ENCODE measurements around the gene SMPD3. TPM values are rescaled to one million over a fixed set of nuclear protein-coding genes. Genes with fewer than 3 reads are reported as not detected.

The SMPD3 gene
- total and polyA plus RNA-seq, 9 of the 15 experiments (the other 6 are each of a cell fraction or from before 2014, with no cell fraction given) = 0.03 to 1.2 (median 0.18) TPM

- TSS peak; percentile 60 for BruUV-seq (replicated peaks)
- ATAC-seq (peak; percentile 99), DNase-seq (ENCODE audit: extremely low read depth in 1 of 4, low spot score in 3 of 4) (peak; percentile 92 to 96 (median 94)), FAIRE-seq (peak; percentile 92)
- H4K20me1 ChIP-seq (replicated peaks; ENCODE audit: control insufficient read depth, insufficient read depth, low read length) = no peaks in the 10 kb centered on the region
- peaks cover 79% of the 10 kb centered on the region for H3K79me2 ChIP-seq (ENCODE audit: control insufficient read depth, insufficient read depth, low read length)
- H3K27me3 ChIP-seq (ENCODE audit: control insufficient read depth in 2 of 2, insufficient read depth in 2 of 2, low read length in 2 of 2) = no peaks in the 10 kb centered on the region
- peak within 1 kb of the TSS; percentile 81 for H3K4me3 ChIP-seq
- in situ Hi-C loops (cut with MboI) = loop anchor here (10.0 kb wide), 1 partner anchor 316 kb away; the partner anchor contains the start of gene DPEP2
- H3K36me3 ChIP-seq (ENCODE audit: control insufficient read depth, insufficient read depth, low read length) = peaks cover 70% of the 10 kb centered on the region
- no peaks in the 10 kb centered on the region for H3K9me1 ChIP-seq (ENCODE audit: control insufficient read depth, insufficient read depth, low read length)
- peak within 1 kb of the TSS; percentile 79 for H3K27ac ChIP-seq (ENCODE audit: extremely low read depth, low read depth, low read length)
- intact Hi-C loops (cut with micrococcal nuclease) = loop anchor here (1.0 kb wide), 1 partner anchor 46 kb away; no protein-coding TSS in a partner anchor
- no peaks in the 10 kb centered on the region for H3K9me3 ChIP-seq (replicated peaks; ENCODE audit: control insufficient read depth, insufficient read depth, low read depth, low read length)
- H3K4me2 ChIP-seq (ENCODE audit: insufficient read depth, low read length) = peak within 1 kb of the TSS; percentile 94
- CTCF ChIA-PET (ENCODE audit: low intra/inter-chr PET ratio) = no interaction called here
- peak within 1 kb of the TSS; percentile 78 to 94 for H3K9ac ChIP-seq (ENCODE audit: insufficient read depth in 1 of 2, low read depth in 2 of 2, low read length in 2 of 2)
- H2AFZ ChIP-seq (ENCODE audit: low read depth, low read length) = peak within 1 kb of the TSS; percentile 83
- peaks cover 14 to 28% of the 10 kb centered on the region in 2 experiments; a peak in 4 of 5 replicates for H3K4me1 ChIP-seq (replicated peaks in 1 of 2; ENCODE audit: control insufficient read depth in 2 of 2, insufficient read depth in 2 of 2, low read length in 2 of 2)
- POLR2A ChIA-PET = interaction anchor here (0.5 to 1.7 kb wide), 19 partner anchors 9 to 190 kb away, joined by 3 to 17 read pairs (median 4); partner anchors contain the start of gene SLC7A6
- WGBS (ENCODE audit: insufficient coverage, low coverage, missing lambda C conversion rate) = under 1% methylated on average over 53 of the region's 62 CpGs
- TF ChIP-seq CSDE1 (IDR thresholded peaks at IDR 0.05) (0 out of 4 replicates have a peak, but pooled peaks of 1 of the 2 experiments have one; percentile 59), ZNF232 (CRISPR knock-in tag; IDR thresholded peaks at IDR 0.05) (0 out of 2 replicates have a peak, but pooled peaks have one; percentile 61), NUFIP1 (IDR thresholded peaks at IDR 0.05; ENCODE audit: partially characterized antibody) (no peak), BCL6 (CRISPR knock-in tag; IDR thresholded peaks at IDR 0.05) (no peak), NFRKB (IDR thresholded peaks at IDR 0.05; ENCODE audit: low read depth) (peak; percentile 66; the same call in 1 of the 2 replicates), FOXK2 (conservative IDR thresholded peaks at IDR 0.05 in 1 of 2, IDR thresholded peaks at IDR 0.05 in 1 of 2; ENCODE audit: low read depth in 2 of 2) (0 out of 4 replicates have a peak, but pooled peaks of 1 of the 2 experiments have one; percentile 43), EGR1 (conservative IDR thresholded peaks at IDR 0.05) (peak; percentile 65), ESRRB (CRISPR knock-in tag; IDR thresholded peaks at IDR 0.05; ENCODE audit: borderline replicate concordance) (no peak), GABPA (tag; conservative IDR thresholded peaks at IDR 0.05; ENCODE audit: low read depth) (peak; percentile 69), BCLAF1 (IDR thresholded peaks at IDR 0.05; ENCODE audit: borderline replicate concordance in 1 of 2, control insufficient read depth in 1 of 2, low read depth in 2 of 2, low read length in 1 of 2) (0 out of 4 replicates have a peak, but pooled peaks of 1 of the 2 experiments have one; percentile 60), CEBPG (CRISPR knock-in tag; IDR thresholded peaks at IDR 0.05) (no peak), CEBPG (tag; conservative IDR thresholded peaks at IDR 0.05 in 1 of 2, IDR thresholded peaks at IDR 0.05 in 1 of 2) (no peak), MTA3 (IDR thresholded peaks at IDR 0.05; ENCODE audit: borderline replicate concordance) (no peak; the same call in 1 of the 2 replicates), HES1 (IDR thresholded peaks at IDR 0.05; ENCODE audit: low read depth) (peak; percentile 55; the same call in 1 of the 2 replicates), SRSF1 (IDR thresholded peaks at IDR 0.05; ENCODE audit: low read depth, low read length) (peak; percentile 60; the same call in 1 of the 2 replicates), POLR2A (conservative IDR thresholded peaks at IDR 0.05) (peak; percentile 96), PHF21A (IDR thresholded peaks at IDR 0.05; ENCODE audit: borderline replicate concordance, low read depth) (no peak)
These were observed 137.4 kb downstream of the SMPD3 start, which contains the start of the genes PRMT7 and SLC7A6OS for GRCh38 chr16:68310774-68311511. Gene PRMT7 (plus strand): TSS chr16:68311019. CDS start chr16:68315980, 4,961 bp downstream. Gene SLC7A6OS (minus strand): TSS chr16:68310946. CDS start chr16:68310926, 20 bp downstream.
